IPS-NIHi11 (cell line): ENCODE data around the gene SHANK3.

Experiments
- DNase-seq: peaks from one replicate; pipeline ENCODE4 v3.0.0; 2012; ENCODE audit warnings: mixed read lengths, low spot score

The SHANK3 gene

GRCh38 chr22:50678218-50678650 is 5.6 kb downstream of the SHANK3 start:
- no peak for DNase-seq

- DNase-seq: peak; percentile 5
Measured at GRCh38 chr22:50678651-50679521, 6.3 kb downstream of the SHANK3 start.

GRCh38 chr22:50683086-50683993 is 10.7 kb downstream of the SHANK3 start:
- peak; percentile 55 for DNase-seq

GRCh38 chr22:50683994-50684371 is 11.4 kb downstream of the SHANK3 start:
- peak; percentile 4 for DNase-seq

- DNase-seq: no peak
Measured at GRCh38 chr22:50684501-50684900, 11.9 kb downstream of the SHANK3 start.

- no peak for DNase-seq
Measured at GRCh38 chr22:50684986-50685385, 12.4 kb downstream of the SHANK3 start.

GRCh38 chr22:50686794-50687193 is 14.2 kb downstream of the SHANK3 start:
- DNase-seq: peak; percentile 1

GRCh38 chr22:50687829-50688228 is 15.2 kb downstream of the SHANK3 start:
- peak; percentile 2 for DNase-seq

GRCh38 chr22:50688448-50688847 is 15.8 kb downstream of the SHANK3 start:
- peak; percentile 3 for DNase-seq

GRCh38 chr22:50691521-50691920 is 18.9 kb downstream of the SHANK3 start:
- no peak for DNase-seq

GRCh38 chr22:50693462-50693861 is 20.8 kb downstream of the SHANK3 start:
- no peak for DNase-seq

- DNase-seq: no peak
Measured at GRCh38 chr22:50694099-50694605, 21.5 kb downstream of the SHANK3 start.

GRCh38 chr22:50694766-50695420 is 22.3 kb downstream of the SHANK3 start:
- no peak for DNase-seq

- no peak for DNase-seq
Measured at GRCh38 chr22:50695421-50696250, 23.0 kb downstream of the SHANK3 start.

GRCh38 chr22:50696251-50696798 is 23.7 kb downstream of the SHANK3 start:
- DNase-seq: no peak

GRCh38 chr22:50696799-50697561 is 24.4 kb downstream of the SHANK3 start:
- peak; percentile 88 for DNase-seq

- no peak for DNase-seq
Measured at GRCh38 chr22:50697667-50698506, 25.3 kb downstream of the SHANK3 start.

GRCh38 chr22:50698546-50698945 is 25.9 kb downstream of the SHANK3 start:
- no peak for DNase-seq
